Endothelial cell (in vitro differentiated cells): ENCODE results near the gene GLI3. TPM values are rescaled to one million over a fixed set of nuclear protein-coding genes. Genes with fewer than 3 reads are reported as not detected.

Source experiments
- DNase-seq: peaks from one replicate; pipeline ENCODE4 v3.0.0; 2021; ENCODE audit warnings: low spot score
- H3K27ac Mint-ChIP-seq: one replicate; pipeline ENCODE4 v1.8.0; 2021; ENCODE audit warnings: mixed read lengths, inconsistent platforms; ENCODE audit not compliant: unreplicated experiment
- H3K27me3 Mint-ChIP-seq: one replicate; pipeline ENCODE4 v1.8.0; 2021; ENCODE audit warnings: mild to moderate bottlenecking, moderate library complexity, mixed read lengths, inconsistent platforms; ENCODE audit not compliant: unreplicated experiment
- H3K36me3 Mint-ChIP-seq: one replicate; pipeline ENCODE4 v1.8.0; 2021; ENCODE audit warnings: mild to moderate bottlenecking, low read depth, mixed read lengths, inconsistent platforms; ENCODE audit not compliant: unreplicated experiment
- H3K4me1 Mint-ChIP-seq: one replicate; pipeline ENCODE4 v1.8.0; 2021; ENCODE audit warnings: mild to moderate bottlenecking, mixed read lengths, inconsistent platforms; ENCODE audit not compliant: unreplicated experiment
- H3K4me3 Mint-ChIP-seq: one replicate; pipeline ENCODE4 v1.8.0; 2021; ENCODE audit warnings: mild to moderate bottlenecking, mixed read lengths, inconsistent platforms; ENCODE audit not compliant: unreplicated experiment
- H3K9me3 Mint-ChIP-seq: one replicate; pipeline ENCODE4 v1.8.0; 2021; ENCODE audit warnings: mixed read lengths, inconsistent platforms; ENCODE audit not compliant: unreplicated experiment
- CTCF ChIP-seq: fragments of 200-600 bp; sonication (generic); IDR thresholded peaks from one replicate; pipeline ENCODE4 v1.5.0; 2021; ENCODE audit warnings: antibody characterized with exemption; ENCODE audit not compliant: unreplicated experiment
- total RNA-seq: library from RNA; stranded (reverse); fragmentation: NEBNext Ultra II Directional; extraction: Animal tissue kit (Norgen Biotek cat#: 25700); gene quantifications from one replicate; pipeline ENCODE4 v1.2.1, GENCODE V29; 2021; ENCODE audit not compliant: unreplicated experiment

GLI3 gene
- total RNA-seq, 1 donor from 2014 or later: 24.9 TPM

GRCh38 chr7:42272793-42273665, 36.0 kb upstream of the GLI3 start:
- no peak overlapping the region for H3K4me3 Mint-ChIP-seq
- H3K27me3 Mint-ChIP-seq: no peaks in the 10 kb centered on the region
- H3K9me3 Mint-ChIP-seq: no peaks in the 10 kb centered on the region
- H3K36me3 Mint-ChIP-seq: no peaks in the 10 kb centered on the region
- H3K4me1 Mint-ChIP-seq: no peaks in the 10 kb centered on the region
- H3K27ac Mint-ChIP-seq: no peak overlapping the region
- no peak for TF ChIP-seq CTCF
- no peak for DNase-seq

GRCh38 chr7:42269161-42269560, 32.2 kb upstream of the GLI3 start:
- Mint-ChIP-seq H3K36me3 (no peaks in the 10 kb centered on the region), H3K9me3 (no peaks in the 10 kb centered on the region), H3K27ac (no peak overlapping the region), H3K4me1 (no peaks in the 10 kb centered on the region), H3K4me3 (no peak overlapping the region), H3K27me3 (no peaks in the 10 kb centered on the region)
- TF ChIP-seq CTCF: no peak
- DNase-seq: no peak

- no peaks in the 10 kb centered on the region for H3K4me1 Mint-ChIP-seq
- TF ChIP-seq CTCF: no peak
- H3K4me3 Mint-ChIP-seq: no peak overlapping the region
- H3K9me3 Mint-ChIP-seq: no peaks in the 10 kb centered on the region
- no peak overlapping the region for H3K27ac Mint-ChIP-seq
- no peaks in the 10 kb centered on the region for H3K36me3 Mint-ChIP-seq
- no peak for DNase-seq
- H3K27me3 Mint-ChIP-seq: no peaks in the 10 kb centered on the region
Measured at GRCh38 chr7:42264702-42265101, 27.7 kb upstream of the GLI3 start.

GRCh38 chr7:42263971-42264370, 27.0 kb upstream of the GLI3 start:
- no peak overlapping the region for H3K4me3 Mint-ChIP-seq
- no peaks in the 10 kb centered on the region for H3K9me3 Mint-ChIP-seq
- DNase-seq: no peak
- no peak for TF ChIP-seq CTCF
- no peak overlapping the region for H3K27ac Mint-ChIP-seq
- H3K4me1 Mint-ChIP-seq: no peaks in the 10 kb centered on the region
- no peaks in the 10 kb centered on the region for H3K27me3 Mint-ChIP-seq
- no peaks in the 10 kb centered on the region for H3K36me3 Mint-ChIP-seq

GRCh38 chr7:42262964-42263363, 26.0 kb upstream of the GLI3 start:
- Mint-ChIP-seq H3K4me1 (no peaks in the 10 kb centered on the region), H3K27ac (no peak overlapping the region)
- DNase-seq: no peak

More at GRCh38 chr7:42262964-42263363, 26.0 kb upstream of the GLI3 start:
- no peaks in the 10 kb centered on the region for H3K36me3 Mint-ChIP-seq
- no peaks in the 10 kb centered on the region for H3K27me3 Mint-ChIP-seq
- no peak for TF ChIP-seq CTCF
- no peak overlapping the region for H3K4me3 Mint-ChIP-seq
- no peaks in the 10 kb centered on the region for H3K9me3 Mint-ChIP-seq
